Activated naive CD4-positive, alpha-beta T cell (primary cell): ENCODE measurements around the gene SPIN1.

Experiments used
- DNase-seq, 4 experiments: peaks; one replicate each; lab custom pipeline; 2025; lab: John Stamatoyannopoulos, UW

SPIN1 gene

GRCh38 chr9:88498880-88499279 is 110.6 kb downstream of the SPIN1 start:
- no peak for DNase-seq

- no peak for DNase-seq
These were observed 112.8 kb downstream of the SPIN1 start for GRCh38 chr9:88501086-88501485.

- no peak for DNase-seq
These were observed 114.3 kb downstream of the SPIN1 start for GRCh38 chr9:88502552-88503034.

- no peak for DNase-seq
These were observed 115.0 kb downstream of the SPIN1 start for GRCh38 chr9:88503081-88503844.

- DNase-seq: no peak
These were observed 115.9 kb downstream of the SPIN1 start for GRCh38 chr9:88503845-88504764.

- no peak for DNase-seq
These were observed 120.1 kb downstream of the SPIN1 start for GRCh38 chr9:88508326-88508725.

GRCh38 chr9:88511906-88512305 is 123.7 kb downstream of the SPIN1 start:
- no peak for DNase-seq

- no peak for DNase-seq
These were observed 126.0 kb downstream of the SPIN1 start for GRCh38 chr9:88514247-88514646.

- no peak for DNase-seq
These were observed 133.1 kb downstream of the SPIN1 start for GRCh38 chr9:88521308-88521707.

GRCh38 chr9:88522360-88522759 is 134.1 kb downstream of the SPIN1 start:
- DNase-seq: no peak

GRCh38 chr9:88523056-88523455 is 134.8 kb downstream of the SPIN1 start:
- no peak for DNase-seq

GRCh38 chr9:88524911-88525310 is 136.7 kb downstream of the SPIN1 start:
- no peak for DNase-seq

GRCh38 chr9:88527618-88528017 is 139.4 kb downstream of the SPIN1 start:
- DNase-seq: no peak
